ENCODE measurements around the gene SND1. TPM values are rescaled to one million over a fixed set of nuclear protein-coding genes. Genes with fewer than 3 reads are reported as not detected.

Gene SND1
- total and polyA plus RNA-seq, 2 donors from 2014 or later, result 83.0 to 154 TPM

GRCh38 chr7:128131731-128132130 is 479.7 kb downstream of the SND1 start:
- Histone ChIP-seq H3K27ac (ENCODE audit: low read depth in 2 of 2, low read length in 2 of 2) (no peak overlapping the region), H3K4me3 (ENCODE audit: low read length in 3 of 3) (no peak overlapping the region), H3K9ac (ENCODE audit: low read length in 3 of 3) (no peak overlapping the region), H3K4me1 (ENCODE audit: control insufficient read depth in 2 of 3, insufficient read depth in 2 of 3, low read depth in 1 of 3, low read length in 3 of 3) (peaks cover 0 to 10% (median 5%) of the 10 kb centered on the region in 3 donors), H3K9me3 (ENCODE audit: control insufficient read depth in 2 of 3, insufficient read depth in 1 of 3, low read length in 3 of 3) (no peaks in the 10 kb centered on the region), H3K27me3 (ENCODE audit: control insufficient read depth, insufficient read depth, low read length) (peaks cover 12% of the 10 kb centered on the region), H3K36me3 (ENCODE audit: control insufficient read depth in 2 of 3, insufficient read depth in 3 of 3, low read length in 3 of 3) (no peaks in the 10 kb centered on the region)
- TF ChIP-seq CTCF (IDR thresholded peaks at IDR 0.05; ENCODE audit: borderline replicate concordance, extremely low read depth, insufficient read depth), result no peak
- intact Hi-C loops (cut with DNase I), result loop anchor here (10.0 kb wide), 1 partner anchor 73 kb away; no protein-coding TSS in a partner anchor
- no peak for DNase-seq
- no peak for FAIRE-seq

DNA sequence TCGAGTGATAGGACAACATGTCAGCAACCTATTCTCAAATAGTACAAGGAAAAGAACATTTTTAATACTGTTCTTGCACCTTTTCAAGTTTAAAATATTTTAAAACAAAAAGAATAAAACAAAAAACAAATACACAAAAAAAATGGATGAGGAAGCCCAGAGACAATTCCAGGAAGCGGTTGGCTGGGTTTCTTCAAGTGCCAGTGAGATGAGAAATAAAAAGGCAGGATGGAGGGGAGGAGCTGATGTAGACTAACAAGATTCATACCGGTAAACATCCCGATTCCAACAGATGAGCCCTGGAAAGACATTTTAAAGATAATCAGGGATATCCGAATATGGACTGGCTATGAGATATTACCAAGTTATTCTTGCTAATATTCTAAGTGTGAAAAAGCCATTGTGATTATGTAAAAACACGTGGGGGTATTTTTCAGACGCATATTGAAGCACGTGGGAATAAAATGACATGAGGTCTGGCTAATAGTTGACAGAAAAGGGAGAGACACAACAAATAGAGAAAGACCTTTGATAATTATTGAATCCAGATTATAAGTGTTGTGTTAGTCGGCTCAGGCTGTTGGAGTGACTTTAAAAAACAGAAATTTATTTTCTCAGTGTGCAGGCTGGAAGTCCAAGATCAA is 480.6 kb downstream of the SND1 start:
- H3K9me3 ChIP-seq (ENCODE audit: control insufficient read depth in 2 of 3, insufficient read depth in 1 of 3, low read length in 3 of 3), result no peaks in the 10 kb centered on the region
- H3K27ac ChIP-seq (ENCODE audit: low read depth in 2 of 2, low read length in 2 of 2), result no peak overlapping the region
- peaks cover 0 to 10% (median 5%) of the 10 kb centered on the region in 3 donors for H3K4me1 ChIP-seq (ENCODE audit: control insufficient read depth in 2 of 3, insufficient read depth in 2 of 3, low read depth in 1 of 3, low read length in 3 of 3)
- H3K36me3 ChIP-seq (ENCODE audit: control insufficient read depth in 2 of 3, insufficient read depth in 3 of 3, low read length in 3 of 3), result no peaks in the 10 kb centered on the region
- no peak overlapping the region for H3K9ac ChIP-seq (ENCODE audit: low read length in 3 of 3)
- no peak overlapping the region for H3K4me3 ChIP-seq (ENCODE audit: low read length in 3 of 3)
- no peak for TF ChIP-seq CTCF (IDR thresholded peaks at IDR 0.05; ENCODE audit: borderline replicate concordance, extremely low read depth, insufficient read depth)
- H3K27me3 ChIP-seq (ENCODE audit: control insufficient read depth, insufficient read depth, low read length), result peaks cover 15% of the 10 kb centered on the region
- DNase-seq (no peak), FAIRE-seq (no peak)
- intact Hi-C loops (cut with DNase I), result loop anchor here (10.0 kb wide), 1 partner anchor 72 kb away; no protein-coding TSS in a partner anchor

GRCh38 chr7:128135159-128135514 is 483.1 kb downstream of the SND1 start:
- FAIRE-seq (no peak), DNase-seq (no peak)
- Histone ChIP-seq H3K4me3 (ENCODE audit: low read length in 3 of 3) (peak overlapping the region in 1 of 3 donors; percentile 68), H3K27ac (ENCODE audit: low read depth in 2 of 2, low read length in 2 of 2) (no peak overlapping the region), H3K36me3 (ENCODE audit: control insufficient read depth in 2 of 3, insufficient read depth in 3 of 3, low read length in 3 of 3) (no peaks in the 10 kb centered on the region), H3K9me3 (ENCODE audit: control insufficient read depth in 2 of 3, insufficient read depth in 1 of 3, low read length in 3 of 3) (no peaks in the 10 kb centered on the region), H3K4me1 (ENCODE audit: control insufficient read depth in 2 of 3, insufficient read depth in 2 of 3, low read depth in 1 of 3, low read length in 3 of 3) (peaks cover 0 to 10% (median 5%) of the 10 kb centered on the region in 3 donors), H3K9ac (ENCODE audit: low read length in 3 of 3) (no peak overlapping the region), H3K27me3 (ENCODE audit: control insufficient read depth, insufficient read depth, low read length) (peaks cover 17% of the 10 kb centered on the region)
- TF ChIP-seq CTCF (IDR thresholded peaks at IDR 0.05; ENCODE audit: borderline replicate concordance, extremely low read depth, insufficient read depth), result no peak
- intact Hi-C loops (cut with DNase I), result loop anchor here (10.0 kb wide), 1 partner anchor 70 kb away; no protein-coding TSS in a partner anchor

Data from kidney (tissue), 14 donors.